GM21529 (cell line): Measurements from ENCODE around the gene KPNA5.
A peak's percentile ranks its signal among the peaks of the same experiment; 100 is the strongest.
"Not testable (repeated sequence)": the region's sequence is repeated elsewhere in the genome, so short reads cannot be mapped to it uniquely, and the experiment has no call there.

Source experiments
- ATAC-seq: cut with Tn5 transposase; IDR thresholded peaks from one replicate; pipeline ENCODE4 v1.9.1; 2021; ENCODE audit not compliant: unreplicated experiment

The KPNA5 gene

DNA sequence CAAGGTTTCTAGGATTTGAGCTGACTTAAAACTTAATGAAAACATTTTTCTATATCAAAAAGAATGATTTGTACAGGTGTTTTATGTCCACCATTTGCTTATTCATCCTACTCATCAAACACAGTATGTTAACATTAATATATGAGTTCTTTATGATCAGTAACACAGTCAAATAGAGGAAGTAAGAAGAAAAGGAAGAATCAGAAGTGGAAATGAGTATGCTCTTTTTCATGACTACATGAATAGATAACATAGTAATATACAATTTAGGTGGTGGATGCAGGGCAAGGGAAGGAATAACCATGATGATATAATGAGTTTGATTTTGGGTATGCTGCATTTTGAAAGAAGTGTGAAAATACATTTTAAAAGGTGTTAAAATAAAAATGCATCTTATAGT, 16.5 kb downstream of the KPNA5 start:
- peak; percentile 53 for ATAC-seq

DNA sequence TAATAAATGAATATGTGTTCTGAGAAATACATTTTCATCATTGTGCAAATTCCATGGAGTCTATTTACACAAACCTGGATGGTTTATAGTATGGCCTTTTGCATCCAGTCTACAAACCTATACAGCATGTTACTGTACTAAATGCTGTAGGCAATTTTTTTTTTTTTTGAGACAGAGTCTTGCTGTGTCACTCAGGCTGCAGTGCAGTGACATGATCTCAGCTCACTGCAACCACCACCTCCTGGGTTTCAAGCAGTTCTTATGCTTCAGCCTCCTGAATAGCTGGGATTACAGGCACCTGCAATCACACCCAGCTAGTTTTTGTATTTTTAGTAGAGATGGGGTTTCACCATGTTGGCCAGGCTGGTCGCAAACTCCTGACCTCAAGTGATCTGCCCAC, 22.9 kb downstream of the KPNA5 start:
- ATAC-seq = not testable (repeated sequence)

DNA sequence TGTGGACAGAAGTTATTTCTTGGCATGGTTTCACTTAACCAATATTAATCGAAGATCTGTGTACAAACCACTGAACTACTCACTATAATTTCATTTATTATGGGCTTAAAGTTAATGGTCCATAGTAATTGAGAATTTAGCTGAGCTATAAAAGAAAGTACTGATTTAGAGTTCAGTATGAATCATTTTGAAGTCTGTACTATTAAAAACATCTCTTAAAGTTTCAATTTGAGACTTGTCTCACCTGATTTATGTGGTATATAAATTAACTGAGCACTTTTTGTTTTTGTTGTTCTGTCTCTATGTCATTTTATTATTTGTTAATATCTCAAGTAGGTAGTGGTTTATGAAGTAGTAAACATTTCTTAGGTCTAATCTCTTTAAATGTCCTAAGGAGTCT, 24.9 kb downstream of the KPNA5 start:
- ATAC-seq = no peak

- no peak for ATAC-seq
Observed at GRCh38 chr6:116714296-116714695, 33.3 kb downstream of the KPNA5 start.

GRCh38 chr6:116714761-116715160, 33.8 kb downstream of the KPNA5 start:
- no peak for ATAC-seq

DNA sequence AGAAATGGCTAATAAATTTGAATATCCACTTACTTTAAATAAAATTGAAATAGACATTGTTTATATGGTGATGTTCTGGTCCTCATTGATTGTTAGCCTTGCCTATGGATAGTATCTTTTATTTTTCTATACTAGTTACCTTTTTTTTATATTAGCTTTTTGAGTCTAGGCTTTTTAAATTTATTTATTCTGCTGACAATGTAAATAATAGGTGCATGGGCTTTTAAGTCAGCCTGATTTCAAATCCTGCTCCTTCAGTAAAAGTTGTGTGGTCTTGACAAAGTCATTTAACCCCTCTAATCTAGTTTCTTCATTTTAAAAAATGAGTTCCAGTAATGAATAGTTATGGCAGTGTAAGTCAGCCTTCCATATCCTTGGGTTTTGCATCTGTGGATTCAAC, 45.9 kb downstream of the KPNA5 start:
- no peak for ATAC-seq

DNA sequence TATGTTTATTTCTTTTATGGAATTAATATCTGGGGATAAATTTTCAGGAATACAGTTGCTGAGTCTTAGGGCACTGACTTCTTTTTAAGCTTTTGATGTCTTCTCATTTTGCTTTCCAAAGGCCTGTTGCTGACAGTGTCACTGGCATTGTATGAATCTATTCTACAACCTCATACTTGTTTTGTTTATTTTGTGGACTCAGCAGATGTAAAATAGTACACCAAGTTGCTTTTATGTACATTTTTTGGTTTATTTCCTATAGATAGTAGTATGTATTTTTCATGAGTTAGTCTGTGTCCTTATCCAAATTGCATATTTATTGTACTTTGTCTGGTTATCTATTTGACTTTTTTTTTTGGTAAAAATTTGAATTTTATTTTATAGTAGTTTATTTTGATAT, 49.5 kb downstream of the KPNA5 start:
- no peak for ATAC-seq

GRCh38 chr6:116737004-116737403, 56.0 kb downstream of the KPNA5 start:
- no peak for ATAC-seq

- not testable (repeated sequence) for ATAC-seq
Observed at GRCh38 chr6:116740486-116740885, 59.5 kb downstream of the KPNA5 start.

- ATAC-seq = no peak
Observed at GRCh38 chr6:116741571-116741970, 60.6 kb downstream of the KPNA5 start.

- no peak for ATAC-seq
Observed at GRCh38 chr6:116745176-116745575, 64.2 kb downstream of the KPNA5 start.

- no peak for ATAC-seq
Observed at GRCh38 chr6:116761779-116762178, 80.8 kb downstream of the KPNA5 start.

DNA sequence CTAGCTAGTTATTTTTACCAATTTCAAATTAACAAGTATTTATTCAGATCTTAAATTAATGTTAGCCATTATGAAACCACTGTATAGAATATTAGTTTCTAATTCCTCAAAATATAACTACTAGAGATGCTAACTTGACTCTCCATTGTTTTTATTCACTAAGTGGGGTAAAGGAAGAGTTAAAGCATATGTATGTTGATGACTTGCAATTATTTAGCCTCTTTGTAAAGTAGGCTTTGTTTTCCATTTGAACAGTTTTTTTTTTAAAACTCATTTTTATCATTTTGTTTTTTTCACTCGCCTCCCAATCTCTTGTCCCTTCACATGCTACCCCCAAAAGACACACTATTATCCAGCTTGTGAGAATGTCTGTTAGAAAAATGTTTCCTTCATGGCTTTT, 81.2 kb downstream of the KPNA5 start:
- ATAC-seq = no peak

- no peak for ATAC-seq
Observed at GRCh38 chr6:116763048-116763447, 82.0 kb downstream of the KPNA5 start.

DNA sequence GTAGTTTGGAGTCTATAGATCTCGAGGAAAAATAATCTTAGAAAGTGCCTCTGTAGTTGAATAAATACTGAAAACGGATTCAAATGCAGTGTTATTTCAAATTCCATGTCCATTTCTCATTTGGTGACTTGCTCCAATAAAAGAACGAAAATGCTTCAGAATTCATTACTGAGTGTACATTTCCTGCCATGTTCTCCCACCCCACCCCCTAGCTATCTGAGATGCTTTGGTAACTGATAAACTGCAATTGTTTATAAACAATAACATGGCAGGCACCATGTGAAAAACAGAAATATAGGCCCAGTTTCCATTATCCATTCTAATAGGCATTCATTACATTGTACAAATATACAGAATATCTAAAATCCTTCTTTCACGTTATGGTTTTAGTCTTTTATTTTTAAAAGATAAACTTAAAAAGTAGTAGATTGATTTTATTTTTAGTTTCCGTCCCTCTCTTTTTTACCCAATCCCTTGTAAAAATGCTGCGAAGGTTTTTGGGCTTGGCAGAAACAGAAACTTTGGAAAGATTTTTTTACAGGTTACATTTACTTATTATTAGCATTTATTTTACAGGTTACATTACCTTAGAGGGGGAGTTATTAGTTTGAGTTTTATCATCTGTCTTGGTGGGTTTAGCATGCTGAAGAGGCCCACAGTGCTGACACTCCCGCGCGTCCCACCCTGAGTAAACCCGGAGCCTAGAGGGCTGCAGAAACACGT, 83.1 kb downstream of the KPNA5 start:
- ATAC-seq = no peak

DNA sequence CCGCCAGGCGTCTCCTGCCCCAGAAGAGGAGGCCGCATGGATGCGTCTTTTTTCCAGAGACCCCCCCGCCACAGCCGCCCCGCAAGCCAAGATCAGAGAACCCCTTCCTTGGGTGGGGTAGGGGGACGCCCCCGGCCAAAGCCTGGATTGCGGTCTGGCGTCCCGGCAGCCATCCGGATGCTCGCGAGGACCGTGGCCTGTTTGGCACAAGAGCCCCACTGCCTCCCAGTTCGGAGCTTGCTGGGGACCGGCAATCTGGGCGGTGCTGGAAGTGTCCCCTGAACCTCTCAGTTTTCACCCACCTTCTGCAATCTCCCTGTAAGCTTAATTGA, 83.6 kb downstream of the KPNA5 start:
- ATAC-seq = no peak

- no peak for ATAC-seq
Observed at GRCh38 chr6:116764961-116765841, 84.2 kb downstream of the KPNA5 start, which contains the start of gene FAM162B. FAM162B (minus strand) TSS chr6:116765719; CDS start chr6:116765576, 143 bp downstream.

GRCh38 chr6:116766506-116767176, 85.6 kb downstream of the KPNA5 start:
- ATAC-seq = no peak

DNA sequence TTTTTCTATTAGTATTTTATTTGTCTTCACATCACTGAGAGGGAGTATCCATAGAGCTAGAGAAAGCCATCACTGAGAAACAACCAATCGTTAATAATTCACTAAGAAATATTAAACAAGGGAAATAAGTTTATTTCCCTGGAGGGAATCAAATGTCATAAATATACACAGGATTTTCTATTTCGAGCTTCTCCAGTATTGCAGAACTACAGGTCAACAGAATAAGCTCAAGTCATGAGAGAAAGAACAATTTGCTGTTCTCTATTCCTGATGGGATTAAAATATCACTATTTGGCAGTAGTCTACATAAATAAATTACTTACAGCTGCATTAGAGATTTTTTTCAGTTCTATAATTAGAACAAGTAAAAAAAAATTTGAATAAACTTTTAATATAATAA, 86.7 kb downstream of the KPNA5 start:
- no peak for ATAC-seq

GRCh38 chr6:116772450-116772849, 91.4 kb downstream of the KPNA5 start:
- ATAC-seq = no peak

- ATAC-seq = no peak
Observed at GRCh38 chr6:116773886-116774285, 92.9 kb downstream of the KPNA5 start.
